NCI-H2196 (cell line): ENCODE measurements around the gene NFX1.
"Not testable (repeated sequence)": the region's sequence is repeated elsewhere in the genome, so short reads cannot be mapped to it uniquely, and the experiment has no call there.

Experiments
- DNase-seq: peaks from one replicate; lab custom pipeline; 2025; ENCODE audit not compliant: unreplicated experiment; lab: John Stamatoyannopoulos, UW

Gene NFX1

GRCh38 chr9:33351547-33351946 is 61.2 kb downstream of the NFX1 start:
- DNase-seq, result no peak

- no peak for DNase-seq
Observed at GRCh38 chr9:33354651-33355211, 64.4 kb downstream of the NFX1 start.

GRCh38 chr9:33355933-33356332 is 65.6 kb downstream of the NFX1 start:
- DNase-seq, result no peak

GRCh38 chr9:33358641-33359040 is 68.3 kb downstream of the NFX1 start:
- DNase-seq, result not testable (repeated sequence)

- no peak for DNase-seq
Observed at GRCh38 chr9:33364127-33364526, 73.8 kb downstream of the NFX1 start.

GRCh38 chr9:33364814-33365213 is 74.5 kb downstream of the NFX1 start:
- DNase-seq, result not testable (repeated sequence)

GRCh38 chr9:33366979-33367480 is 76.7 kb downstream of the NFX1 start:
- no peak for DNase-seq

- DNase-seq, result no peak
Observed at GRCh38 chr9:33372900-33373299, 82.6 kb downstream of the NFX1 start.

- no peak for DNase-seq
Observed at GRCh38 chr9:33374190-33374589, 83.9 kb downstream of the NFX1 start.

- peak; percentile 75 for DNase-seq
Observed at GRCh38 chr9:33374634-33375237, 84.4 kb downstream of the NFX1 start.

- no peak for DNase-seq
Observed at GRCh38 chr9:33375238-33375840, 85.0 kb downstream of the NFX1 start.

GRCh38 chr9:33375841-33376321 is 85.6 kb downstream of the NFX1 start:
- no peak for DNase-seq

- no peak for DNase-seq
Observed at GRCh38 chr9:33377089-33377715, 86.9 kb downstream of the NFX1 start.

GRCh38 chr9:33378121-33378795 is 87.9 kb downstream of the NFX1 start:
- no peak for DNase-seq

- no peak for DNase-seq
Observed at GRCh38 chr9:33379666-33380389, 89.5 kb downstream of the NFX1 start.

GRCh38 chr9:33380390-33381094 is 90.2 kb downstream of the NFX1 start:
- DNase-seq, result no peak

GRCh38 chr9:33381231-33381791 is 91.0 kb downstream of the NFX1 start:
- DNase-seq, result no peak

GRCh38 chr9:33382397-33382796 is 92.1 kb downstream of the NFX1 start:
- DNase-seq, result not testable (repeated sequence)

- not testable (repeated sequence) for DNase-seq
Observed at GRCh38 chr9:33383396-33383795, 93.1 kb downstream of the NFX1 start.

GRCh38 chr9:33385536-33385935 is 95.2 kb downstream of the NFX1 start:
- DNase-seq, result not testable (repeated sequence)
